ENCODE measurements around the gene ZNF32.

ZNF32 gene

GRCh38 chr10:43685744-43686143 lies 37.1 kb upstream of the ZNF32 start:
- Histone ChIP-seq H3K9ac (ENCODE audit: low read length) (no peak overlapping the region), H3K4me1 (ENCODE audit: insufficient read depth, low read length, severe bottlenecking) (no peaks in the 10 kb centered on the region), H2AFZ (ENCODE audit: low read length) (no peak overlapping the region), H3K79me2 (ENCODE audit: insufficient read depth, low read length) (no peaks in the 10 kb centered on the region), H3K4me2 (ENCODE audit: low read length) (no peak overlapping the region), H3K4me3 (ENCODE audit: low read depth, low read length, poor library complexity, severe bottlenecking) (no peak overlapping the region), H4K20me1 (ENCODE audit: insufficient read depth, low read length) (no peaks in the 10 kb centered on the region), H3F3A (ENCODE audit: insufficient read depth, low read length) (no peaks in the 10 kb centered on the region), H3K9me2 (ENCODE audit: low read depth, low read length) (no peaks in the 10 kb centered on the region), H3K27me3 (ENCODE audit: insufficient read depth, low read length) (no peaks in the 10 kb centered on the region; the same call in 1 of the 2 replicates), H3K9me3 (ENCODE audit: low read length) (no peaks in the 10 kb centered on the region), H3K27ac (ENCODE audit: low read depth, low read length, poor library complexity, severe bottlenecking) (no peak overlapping the region), H3K36me3 (ENCODE audit: insufficient read depth, low read length) (no peaks in the 10 kb centered on the region)
- TF ChIP-seq EZH2 (IDR thresholded peaks at IDR 0.05; ENCODE audit: borderline replicate concordance, low read length) (no peak), CTCF (IDR thresholded peaks at IDR 0.05; ENCODE audit: low read length) (no peak)

GRCh38 chr10:43684292-43684559 lies 35.5 kb upstream of the ZNF32 start:
- H4K20me1 ChIP-seq (ENCODE audit: insufficient read depth, low read length): no peaks in the 10 kb centered on the region
- no peaks in the 10 kb centered on the region; the same call in 1 of the 2 replicates for H3K27me3 ChIP-seq (ENCODE audit: insufficient read depth, low read length)
- no peaks in the 10 kb centered on the region for H3K9me2 ChIP-seq (ENCODE audit: low read depth, low read length)
- H3K27ac ChIP-seq (ENCODE audit: low read depth, low read length, poor library complexity, severe bottlenecking): no peak overlapping the region
- H3K36me3 ChIP-seq (ENCODE audit: insufficient read depth, low read length): no peaks in the 10 kb centered on the region
- H3K4me3 ChIP-seq (ENCODE audit: low read depth, low read length, poor library complexity, severe bottlenecking): no peak overlapping the region
- TF ChIP-seq CTCF (IDR thresholded peaks at IDR 0.05; ENCODE audit: low read length): no peak
- no peak for TF ChIP-seq EZH2 (IDR thresholded peaks at IDR 0.05; ENCODE audit: borderline replicate concordance, low read length)
- no peak overlapping the region for H3K9ac ChIP-seq (ENCODE audit: low read length)
- no peaks in the 10 kb centered on the region for H3F3A ChIP-seq (ENCODE audit: insufficient read depth, low read length)
- no peak overlapping the region for H2AFZ ChIP-seq (ENCODE audit: low read length)
- no peaks in the 10 kb centered on the region for H3K4me1 ChIP-seq (ENCODE audit: insufficient read depth, low read length, severe bottlenecking)
- no peaks in the 10 kb centered on the region for H3K79me2 ChIP-seq (ENCODE audit: insufficient read depth, low read length)
- no peaks in the 10 kb centered on the region for H3K9me3 ChIP-seq (ENCODE audit: low read length)
- no peak overlapping the region for H3K4me2 ChIP-seq (ENCODE audit: low read length)

GRCh38 chr10:43683451-43684291 lies 35.0 kb upstream of the ZNF32 start:
- Histone ChIP-seq H3K9ac (ENCODE audit: low read length) (no peak overlapping the region), H3K9me3 (ENCODE audit: low read length) (no peaks in the 10 kb centered on the region), H3K4me3 (ENCODE audit: low read depth, low read length, poor library complexity, severe bottlenecking) (no peak overlapping the region), H2AFZ (ENCODE audit: low read length) (no peak overlapping the region), H4K20me1 (ENCODE audit: insufficient read depth, low read length) (no peaks in the 10 kb centered on the region), H3K4me2 (ENCODE audit: low read length) (no peak overlapping the region), H3K79me2 (ENCODE audit: insufficient read depth, low read length) (no peaks in the 10 kb centered on the region), H3K36me3 (ENCODE audit: insufficient read depth, low read length) (no peaks in the 10 kb centered on the region), H3F3A (ENCODE audit: insufficient read depth, low read length) (no peaks in the 10 kb centered on the region), H3K4me1 (ENCODE audit: insufficient read depth, low read length, severe bottlenecking) (no peaks in the 10 kb centered on the region), H3K9me2 (ENCODE audit: low read depth, low read length) (no peaks in the 10 kb centered on the region), H3K27me3 (ENCODE audit: insufficient read depth, low read length) (no peaks in the 10 kb centered on the region; the same call in 1 of the 2 replicates), H3K27ac (ENCODE audit: low read depth, low read length, poor library complexity, severe bottlenecking) (no peak overlapping the region)
- TF ChIP-seq EZH2 (IDR thresholded peaks at IDR 0.05; ENCODE audit: borderline replicate concordance, low read length) (no peak), CTCF (IDR thresholded peaks at IDR 0.05; ENCODE audit: low read length) (peak; percentile 64)
